ENCODE data around the gene TLE4.

TLE4 gene

GRCh38 chr9:79641070-79641469 lies 69.3 kb downstream of the TLE4 start:
- Histone ChIP-seq H3K9me2 (replicated peaks; ENCODE audit: low read depth, low read length) (no peaks in the 10 kb centered on the region), H3K4me3 (ENCODE audit: low read length, poor library complexity, severe bottlenecking) (no peak overlapping the region), H3F3A (ENCODE audit: low read depth) (no peaks in the 10 kb centered on the region), H3K27me3 (ENCODE audit: insufficient read depth, low read length, poor library complexity, severe bottlenecking) (no peaks in the 10 kb centered on the region), H3K4me1 (ENCODE audit: insufficient read depth, low read length, poor library complexity, severe bottlenecking) (peaks cover 17% of the 10 kb centered on the region), H4K20me1 (ENCODE audit: insufficient read depth, low read length, poor library complexity, severe bottlenecking) (no peaks in the 10 kb centered on the region), H3K79me2 (ENCODE audit: insufficient read depth, low read length) (peaks cover 56% of the 10 kb centered on the region; the same call in 1 of the 2 replicates), H2AFZ (ENCODE audit: low read length) (no peak overlapping the region), H3K4me2 (ENCODE audit: low read depth, low read length, poor library complexity, severe bottlenecking) (no peak overlapping the region), H3K36me3 (ENCODE audit: insufficient read depth, low read length) (peaks cover 46% of the 10 kb centered on the region), H3K9me3 (ENCODE audit: insufficient read depth, low read depth, low read length) (peaks cover 16% of the 10 kb centered on the region; the same call in 1 of the 2 replicates), H3K9ac (ENCODE audit: low read depth, low read length, poor library complexity, severe bottlenecking) (no peak overlapping the region)
- TF ChIP-seq, protein P1, sequence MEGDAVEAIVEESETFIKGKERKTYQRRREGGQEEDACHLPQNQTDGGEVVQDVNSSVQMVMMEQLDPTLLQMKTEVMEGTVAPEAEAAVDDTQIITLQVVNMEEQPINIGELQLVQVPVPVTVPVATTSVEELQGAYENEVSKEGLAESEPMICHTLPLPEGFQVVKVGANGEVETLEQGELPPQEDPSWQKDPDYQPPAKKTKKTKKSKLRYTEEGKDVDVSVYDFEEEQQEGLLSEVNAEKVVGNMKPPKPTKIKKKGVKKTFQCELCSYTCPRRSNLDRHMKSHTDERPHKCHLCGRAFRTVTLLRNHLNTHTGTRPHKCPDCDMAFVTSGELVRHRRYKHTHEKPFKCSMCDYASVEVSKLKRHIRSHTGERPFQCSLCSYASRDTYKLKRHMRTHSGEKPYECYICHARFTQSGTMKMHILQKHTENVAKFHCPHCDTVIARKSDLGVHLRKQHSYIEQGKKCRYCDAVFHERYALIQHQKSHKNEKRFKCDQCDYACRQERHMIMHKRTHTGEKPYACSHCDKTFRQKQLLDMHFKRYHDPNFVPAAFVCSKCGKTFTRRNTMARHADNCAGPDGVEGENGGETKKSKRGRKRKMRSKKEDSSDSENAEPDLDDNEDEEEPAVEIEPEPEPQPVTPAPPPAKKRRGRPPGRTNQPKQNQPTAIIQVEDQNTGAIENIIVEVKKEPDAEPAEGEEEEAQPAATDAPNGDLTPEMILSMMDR (conservative IDR thresholded peaks at IDR 0.05; ENCODE audit: low read length) = no peak
- no peak for TF ChIP-seq EZH2phosphoT487 (IDR thresholded peaks at IDR 0.05; ENCODE audit: borderline replicate concordance)

DNA sequence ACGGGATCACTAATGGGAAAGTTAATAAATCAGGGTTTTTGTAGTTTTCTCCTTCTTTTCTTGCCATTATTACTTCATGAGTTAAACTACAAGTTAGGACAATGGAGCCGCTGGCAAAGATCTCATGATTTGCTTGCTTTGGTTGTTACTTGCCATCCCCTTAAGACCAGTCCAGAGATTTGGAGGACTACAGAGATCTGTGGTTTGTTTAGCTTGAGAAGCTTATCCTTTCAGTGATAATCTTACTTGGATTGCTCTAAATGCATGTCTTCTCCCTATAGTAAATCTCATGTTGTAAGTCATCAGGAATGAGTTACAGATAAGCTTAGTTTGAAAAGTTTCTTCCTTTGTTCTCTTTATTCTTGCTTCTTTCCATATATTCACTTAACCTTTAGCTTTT lies 70.9 kb downstream of the TLE4 start:
- Histone ChIP-seq H3K27me3 (ENCODE audit: insufficient read depth, low read length, poor library complexity, severe bottlenecking) (no peaks in the 10 kb centered on the region), H3K9me2 (replicated peaks; ENCODE audit: low read depth, low read length) (no peaks in the 10 kb centered on the region), H4K20me1 (ENCODE audit: insufficient read depth, low read length, poor library complexity, severe bottlenecking) (no peaks in the 10 kb centered on the region), H3K4me3 (ENCODE audit: low read length, poor library complexity, severe bottlenecking) (no peak overlapping the region), H3F3A (ENCODE audit: low read depth) (no peaks in the 10 kb centered on the region), H3K4me1 (ENCODE audit: insufficient read depth, low read length, poor library complexity, severe bottlenecking) (peaks cover 7% of the 10 kb centered on the region), H3K9me3 (ENCODE audit: insufficient read depth, low read depth, low read length) (peaks cover 16% of the 10 kb centered on the region; the same call in 1 of the 2 replicates), H2AFZ (ENCODE audit: low read length) (no peak overlapping the region), H3K4me2 (ENCODE audit: low read depth, low read length, poor library complexity, severe bottlenecking) (no peak overlapping the region), H3K36me3 (ENCODE audit: insufficient read depth, low read length) (peaks cover 34% of the 10 kb centered on the region), H3K9ac (ENCODE audit: low read depth, low read length, poor library complexity, severe bottlenecking) (no peak overlapping the region), H3K79me2 (ENCODE audit: insufficient read depth, low read length) (peaks cover 43% of the 10 kb centered on the region; the same call in 1 of the 2 replicates)
- no peak for TF ChIP-seq EZH2phosphoT487 (IDR thresholded peaks at IDR 0.05; ENCODE audit: borderline replicate concordance)
- TF ChIP-seq, protein P1 (conservative IDR thresholded peaks at IDR 0.05; ENCODE audit: low read length) = no peak

- peaks cover 41% of the 10 kb centered on the region; the same call in 1 of the 2 replicates for H3K79me2 ChIP-seq (ENCODE audit: insufficient read depth, low read length)
- H3K4me1 ChIP-seq (ENCODE audit: insufficient read depth, low read length, poor library complexity, severe bottlenecking) = peaks cover 4% of the 10 kb centered on the region
- no peak overlapping the region for H3K9ac ChIP-seq (ENCODE audit: low read depth, low read length, poor library complexity, severe bottlenecking)
- no peaks in the 10 kb centered on the region for H3K27me3 ChIP-seq (ENCODE audit: insufficient read depth, low read length, poor library complexity, severe bottlenecking)
- H3F3A ChIP-seq (ENCODE audit: low read depth) = no peaks in the 10 kb centered on the region
- H3K9me2 ChIP-seq (replicated peaks; ENCODE audit: low read depth, low read length) = no peaks in the 10 kb centered on the region
- no peak overlapping the region for H3K4me2 ChIP-seq (ENCODE audit: low read depth, low read length, poor library complexity, severe bottlenecking)
- TF ChIP-seq EZH2phosphoT487 (IDR thresholded peaks at IDR 0.05; ENCODE audit: borderline replicate concordance) = no peak
- TF ChIP-seq, protein P1 (conservative IDR thresholded peaks at IDR 0.05; ENCODE audit: low read length) = no peak
- no peaks in the 10 kb centered on the region for H4K20me1 ChIP-seq (ENCODE audit: insufficient read depth, low read length, poor library complexity, severe bottlenecking)
- H2AFZ ChIP-seq (ENCODE audit: low read length) = no peak overlapping the region
- H3K4me3 ChIP-seq (ENCODE audit: low read length, poor library complexity, severe bottlenecking) = no peak overlapping the region
- H3K36me3 ChIP-seq (ENCODE audit: insufficient read depth, low read length) = peaks cover 30% of the 10 kb centered on the region
- peaks cover 16% of the 10 kb centered on the region; the same call in 1 of the 2 replicates for H3K9me3 ChIP-seq (ENCODE audit: insufficient read depth, low read depth, low read length)
Observed at GRCh38 chr9:79644048-79644447, 72.3 kb downstream of the TLE4 start.

Data from Loucy (cell line).